DOHH2 (cell line): Measurements from ENCODE around the gene ATP9B.

Source experiments
- H3F3A ChIP-seq: fragments of 200-600 bp; sonication (generic), shearing (Covaris generic); 2 replicates; pipeline ENCODE4 v1.6.0; 2016; ENCODE audit warnings: antibody characterized with exemption, mild to moderate bottlenecking; ENCODE audit not compliant: control insufficient read depth, insufficient read depth
- H3K27ac ChIP-seq: fragments of 200-600 bp; sonication (generic); 2 replicates; pipeline ENCODE4 v1.5.1; 2014; ENCODE audit warnings: low read depth, mild to moderate bottlenecking, low read length, moderate library complexity
- H3K27me3 ChIP-seq: fragments of 200-600 bp; sonication (generic); 2 replicates; pipeline ENCODE4 v1.6.1; 2014; ENCODE audit warnings: mild to moderate bottlenecking, low read length, mixed read lengths; ENCODE audit not compliant: control insufficient read depth
- H3K36me3 ChIP-seq: fragments of 200-600 bp; sonication (generic); 2 replicates; pipeline ENCODE4 v1.6.1; 2014; ENCODE audit warnings: mild to moderate bottlenecking, low read length, moderate library complexity, mixed read lengths; ENCODE audit not compliant: control insufficient read depth
- H3K4me1 ChIP-seq: fragments of 200-600 bp; sonication (generic); 2 replicates; pipeline ENCODE4 v1.6.1; 2014; ENCODE audit warnings: mild to moderate bottlenecking, low read length, mixed read lengths; ENCODE audit not compliant: control insufficient read depth
- H3K4me2 ChIP-seq: fragments of 200-600 bp; sonication (generic); 2 replicates; pipeline ENCODE4 v1.6.0; 2014; ENCODE audit warnings: mild to moderate bottlenecking, low read length, moderate library complexity
- H3K4me3 ChIP-seq: fragments of 200-600 bp; sonication (generic); 2 replicates; pipeline ENCODE4 v1.5.1; 2014; ENCODE audit warnings: mild to moderate bottlenecking, low read length, mixed read lengths
- H3K79me2 ChIP-seq: fragments of 200-600 bp; sonication (generic); 2 replicates; pipeline ENCODE4 v1.6.1; 2014; ENCODE audit warnings: mild to moderate bottlenecking, low read length, mixed read lengths; ENCODE audit not compliant: control insufficient read depth
- H3K9me2 ChIP-seq: fragments of 200-600 bp; sonication (generic); replicated peaks from 2 replicates; pipeline ENCODE4 v1.6.1; 2014; ENCODE audit warnings: mild to moderate bottlenecking, low read length, mixed read lengths; ENCODE audit not compliant: control insufficient read depth
- H3K9me3 ChIP-seq: fragments of 200-600 bp; sonication (generic); 2 replicates; pipeline ENCODE4 v1.6.1; 2014; ENCODE audit warnings: antibody characterized with exemption, low read length, mixed read lengths; ENCODE audit not compliant: control insufficient read depth, insufficient read depth
- H4K20me1 ChIP-seq: fragments of 200-600 bp; sonication (generic); 2 replicates; pipeline ENCODE4 v1.6.0; 2014; ENCODE audit warnings: low read depth, mild to moderate bottlenecking, antibody characterized with exemption, low read length, moderate library complexity; ENCODE audit not compliant: control insufficient read depth, insufficient read depth
- CTCF ChIP-seq: fragments of 200-600 bp; sonication (generic); IDR thresholded peaks from one replicate; pipeline ENCODE4 v1.5.1; 2014; ENCODE audit warnings: antibody characterized with exemption, mild to moderate bottlenecking, low read depth, low read length; ENCODE audit not compliant: poor library complexity, severe bottlenecking
- EZH2phosphoT487 ChIP-seq: fragments of 200-600 bp; sonication (generic); IDR thresholded peaks from 2 replicates; pipeline ENCODE4 v1.6.1; 2017; ENCODE audit warnings: borderline replicate concordance, mild to moderate bottlenecking, antibody characterized with exemption, low read length, moderate library complexity, mixed read lengths

The ATP9B gene

GRCh38 chr18:79043288-79043687, 25.9 kb upstream of the ATP9B start:
- H3K79me2 ChIP-seq = no peaks in the 10 kb centered on the region
- no peak overlapping the region for H3K4me3 ChIP-seq
- H3K9me3 ChIP-seq = peaks cover 13% of the 10 kb centered on the region; the same call in 1 of the 2 replicates
- no peak overlapping the region for H3K27ac ChIP-seq
- H3F3A ChIP-seq = no peaks in the 10 kb centered on the region
- TF ChIP-seq CTCF (no peak), EZH2phosphoT487 (no peak)
- no peaks in the 10 kb centered on the region for H3K4me1 ChIP-seq
- no peak overlapping the region for H3K4me2 ChIP-seq
- no peaks in the 10 kb centered on the region for H3K9me2 ChIP-seq
- H3K36me3 ChIP-seq = no peaks in the 10 kb centered on the region
- no peaks in the 10 kb centered on the region for H3K27me3 ChIP-seq
- H4K20me1 ChIP-seq = no peaks in the 10 kb centered on the region

GRCh38 chr18:79046522-79046921, 22.7 kb upstream of the ATP9B start:
- Histone ChIP-seq H3K9me3 (no peaks in the 10 kb centered on the region), H3K36me3 (no peaks in the 10 kb centered on the region), H3K4me2 (no peak overlapping the region), H3K4me3 (no peak overlapping the region), H3K27ac (no peak overlapping the region), H4K20me1 (no peaks in the 10 kb centered on the region), H3K9me2 (no peaks in the 10 kb centered on the region), H3K79me2 (no peaks in the 10 kb centered on the region), H3K4me1 (no peaks in the 10 kb centered on the region), H3K27me3 (no peaks in the 10 kb centered on the region), H3F3A (no peaks in the 10 kb centered on the region)
- TF ChIP-seq EZH2phosphoT487 = no peak
- no peak for TF ChIP-seq CTCF

GRCh38 chr18:79047556-79048244, 21.5 kb upstream of the ATP9B start:
- no peak overlapping the region for H3K4me3 ChIP-seq
- H3K36me3 ChIP-seq = no peaks in the 10 kb centered on the region
- H3K4me1 ChIP-seq = no peaks in the 10 kb centered on the region
- no peaks in the 10 kb centered on the region for H3K9me3 ChIP-seq
- TF ChIP-seq CTCF (no peak), EZH2phosphoT487 (no peak)
- no peaks in the 10 kb centered on the region for H3K79me2 ChIP-seq
- no peaks in the 10 kb centered on the region for H4K20me1 ChIP-seq
- H3K27ac ChIP-seq = no peak overlapping the region
- H3K4me2 ChIP-seq = no peak overlapping the region
- H3K27me3 ChIP-seq = no peaks in the 10 kb centered on the region
- H3K9me2 ChIP-seq = no peaks in the 10 kb centered on the region
- H3F3A ChIP-seq = no peaks in the 10 kb centered on the region
